Upper lobe of left lung (tissue), 6 donors: ENCODE results near the gene MAGI2. TPM values are rescaled to one million over a fixed set of nuclear protein-coding genes. Genes with fewer than 3 reads are reported as not detected.

ENCODE experiments used
- ATAC-seq, 2 donors: fragments of 200-7000 bp; cut with Tn5 transposase; one replicate each; pipeline ENCODE4 v1.9.1; 2022; ENCODE audit warnings: mild to moderate bottlenecking in 2 of 2, moderate library complexity in 2 of 2; ENCODE audit not compliant: low FRiP score in 2 of 2
- DNase-seq, 2 donors: peaks; one replicate each; pipeline ENCODE4 v3.0.0-alpha.2; 2019 to 2020
- H3K27ac ChIP-seq, 4 donors: fragments of 200-600 bp; sonication (generic); one replicate each; pipeline ENCODE4 v1.5.1; 2016 to 2019
- H3K27me3 ChIP-seq, 4 donors: fragments of 200-600 bp; sonication (generic); one replicate each; pipeline ENCODE4 v1.5.1; 2017 to 2019
- H3K36me3 ChIP-seq, 4 donors: fragments of 200-600 bp; sonication (generic); one replicate each; pipeline ENCODE4 v1.5.1; 2016 to 2019
- H3K4me1 ChIP-seq, 4 donors: fragments of 200-600 bp; sonication (generic); one replicate each; pipeline ENCODE4 v1.5.1; 2018 to 2019
- H3K4me3 ChIP-seq, 4 donors: fragments of 200-600 bp; sonication (generic); one replicate each; pipeline ENCODE4 v1.5.1; 2017 to 2019; ENCODE audit warnings: mild to moderate bottlenecking in 2 of 4, moderate library complexity in 1 of 4
- H3K9me3 ChIP-seq, 4 donors: fragments of 200-600 bp; sonication (generic); one replicate each; pipeline ENCODE4 v1.5.1; 2018 to 2019
- EP300 ChIP-seq, 4 donors: sonication (generic); formaldehyde crosslinking; IDR thresholded peaks; one replicate each; pipeline ENCODE4 v1.5.1; 2017; ENCODE audit warnings: antibody characterized with exemption in 4 of 4, control low read depth in 2 of 4
- POLR2A ChIP-seq, 4 donors: fragments of 450-650 bp; IDR thresholded peaks; one replicate each; pipeline ENCODE4 v1.5.1; 2016 to 2017; ENCODE audit warnings: antibody characterized with exemption in 4 of 4, mild to moderate bottlenecking in 2 of 4
- POLR2AphosphoS5 ChIP-seq, 2 donors: sonication (generic); formaldehyde crosslinking; IDR thresholded peaks; one replicate each; pipeline ENCODE4 v1.5.1; 2017; ENCODE audit warnings: antibody characterized with exemption in 2 of 2
- WGBS, 2 donors: methylation state at CpG; one replicate each; pipeline ENCODE4 v1.1.5; 2017 to 2018; 5-methylcytosine and 5-hydroxymethylcytosine counted together
- total RNA-seq, 6 donors: library from RNA; depleted of rRNA in 4 of 6; stranded (reverse); fragments of >200 nt in 4 of 6; gene quantifications; one replicate each; pipeline versions ENCODE4 v1.1.0 to v1.2.1, GENCODE V29; 2016 to 2021
- TF ChIP-seq, protein P1 (sequence below), 6 experiments: fragments of 450-650 bp in 4 of 6; fragments of 200-600 bp in 2 of 6; sonication (generic) in 2 of 6; IDR thresholded peaks; one replicate each; pipeline ENCODE4 v1.5.1; 2016 to 2019; ENCODE audit warnings: antibody characterized with exemption in 6 of 6
- donor health status: DM: no; HTN: no; CAD: no; lungs with moderate emphysema.
- donor health status: DM: no; HTN: yes; CAD: no; lungs with severe emphysema.

Gene MAGI2
- total RNA-seq, 6 donors from 2014 or later: 7.9 to 84.9 (median 11.8) TPM

DNA sequence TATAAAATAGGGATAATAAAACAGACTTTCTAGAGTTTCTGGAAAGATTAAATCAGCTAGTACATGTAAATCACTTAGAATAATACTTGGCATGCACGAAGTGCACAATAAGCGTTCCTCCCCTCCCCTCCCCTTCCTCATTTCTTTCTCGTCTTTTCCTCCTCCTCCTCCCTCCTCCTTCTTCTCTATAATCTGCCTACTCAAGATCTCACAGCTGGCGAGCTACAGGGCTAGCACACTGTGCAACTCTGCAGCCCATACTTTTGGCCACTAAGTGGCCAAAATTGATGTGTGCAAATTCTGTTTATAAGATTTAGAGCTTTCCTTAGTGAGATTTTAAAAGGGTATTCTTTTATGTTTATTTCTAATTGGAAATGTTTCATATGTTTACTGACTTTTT is 1089.6 kb downstream of the MAGI2 start:
- Histone ChIP-seq H3K9me3 (no peaks in the 10 kb centered on the region), H3K27me3 (no peaks in the 10 kb centered on the region), H3K4me1 (no peaks in the 10 kb centered on the region), H3K4me3 (no peak overlapping the region), H3K27ac (no peak overlapping the region), H3K36me3 (no peaks in the 10 kb centered on the region)
- no peak for DNase-seq
- WGBS, 2 donors: 64 to 65% methylated on average over 4 of the region's 4 CpGs
- TF ChIP-seq POLR2A (IDR thresholded peaks at IDR 0.05): no peak
- TF ChIP-seq EP300 (IDR thresholded peaks at IDR 0.05): no peak
- no peak for TF ChIP-seq POLR2AphosphoS5 (IDR thresholded peaks at IDR 0.05)
- TF ChIP-seq, protein P1, sequence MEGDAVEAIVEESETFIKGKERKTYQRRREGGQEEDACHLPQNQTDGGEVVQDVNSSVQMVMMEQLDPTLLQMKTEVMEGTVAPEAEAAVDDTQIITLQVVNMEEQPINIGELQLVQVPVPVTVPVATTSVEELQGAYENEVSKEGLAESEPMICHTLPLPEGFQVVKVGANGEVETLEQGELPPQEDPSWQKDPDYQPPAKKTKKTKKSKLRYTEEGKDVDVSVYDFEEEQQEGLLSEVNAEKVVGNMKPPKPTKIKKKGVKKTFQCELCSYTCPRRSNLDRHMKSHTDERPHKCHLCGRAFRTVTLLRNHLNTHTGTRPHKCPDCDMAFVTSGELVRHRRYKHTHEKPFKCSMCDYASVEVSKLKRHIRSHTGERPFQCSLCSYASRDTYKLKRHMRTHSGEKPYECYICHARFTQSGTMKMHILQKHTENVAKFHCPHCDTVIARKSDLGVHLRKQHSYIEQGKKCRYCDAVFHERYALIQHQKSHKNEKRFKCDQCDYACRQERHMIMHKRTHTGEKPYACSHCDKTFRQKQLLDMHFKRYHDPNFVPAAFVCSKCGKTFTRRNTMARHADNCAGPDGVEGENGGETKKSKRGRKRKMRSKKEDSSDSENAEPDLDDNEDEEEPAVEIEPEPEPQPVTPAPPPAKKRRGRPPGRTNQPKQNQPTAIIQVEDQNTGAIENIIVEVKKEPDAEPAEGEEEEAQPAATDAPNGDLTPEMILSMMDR (IDR thresholded peaks at IDR 0.05): no peak
- no peak for ATAC-seq

DNA sequence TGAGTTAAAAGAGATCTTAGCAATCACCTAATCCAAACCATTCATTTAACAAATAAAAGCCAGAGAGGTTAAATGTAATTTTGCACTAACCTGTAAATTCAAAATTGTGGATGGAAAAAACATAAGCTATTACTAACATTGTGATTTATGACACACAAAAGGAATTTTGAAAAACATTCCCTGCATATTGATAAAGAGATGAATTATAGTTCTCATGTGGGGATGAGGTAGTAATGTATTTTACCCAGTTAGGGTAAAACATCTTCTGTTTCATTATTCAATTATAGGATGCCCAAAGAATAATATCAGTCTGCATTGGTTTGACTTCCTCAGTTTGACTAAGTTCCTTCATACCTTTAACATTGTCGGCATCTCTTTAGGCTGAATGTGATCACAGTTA is 1093.6 kb downstream of the MAGI2 start:
- H3K9me3 ChIP-seq: no peaks in the 10 kb centered on the region
- ATAC-seq (no peak), DNase-seq (no peak)
- WGBS, 2 donors: 83 to 96% methylated on average over 1 of the region's 1 CpG
- H3K27ac ChIP-seq: no peak overlapping the region
- H3K4me3 ChIP-seq: no peak overlapping the region
- no peaks in the 10 kb centered on the region for H3K27me3 ChIP-seq
- TF ChIP-seq POLR2AphosphoS5 (IDR thresholded peaks at IDR 0.05) (no peak), POLR2A (IDR thresholded peaks at IDR 0.05) (no peak), EP300 (IDR thresholded peaks at IDR 0.05) (no peak)
- TF ChIP-seq, protein P1 (IDR thresholded peaks at IDR 0.05): no peak
- no peaks in the 10 kb centered on the region for H3K36me3 ChIP-seq
- no peaks in the 10 kb centered on the region for H3K4me1 ChIP-seq

DNA sequence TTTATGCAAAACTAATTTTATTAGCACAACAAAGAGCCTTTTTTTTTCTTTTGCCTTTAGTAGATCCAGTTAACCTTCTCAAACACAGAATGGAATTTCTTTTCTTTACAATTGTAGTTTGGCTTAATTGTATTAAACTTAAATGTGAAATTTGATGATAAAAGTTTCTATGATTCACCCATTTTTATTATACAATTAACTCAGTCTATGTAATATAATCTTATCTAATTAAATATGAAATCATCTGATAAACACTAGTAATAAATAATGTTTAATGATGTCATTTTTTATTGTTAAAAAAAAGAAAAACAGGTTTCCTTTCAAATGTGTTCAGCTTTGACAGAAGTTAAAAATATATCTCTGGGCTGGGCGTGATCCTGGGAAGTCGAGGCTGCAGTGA is 1095.8 kb downstream of the MAGI2 start:
- DNase-seq (no peak), ATAC-seq (no peak)
- TF ChIP-seq, protein P1 (IDR thresholded peaks at IDR 0.05): no peak
- Histone ChIP-seq H3K4me1 (no peaks in the 10 kb centered on the region), H3K27ac (no peak overlapping the region), H3K27me3 (no peaks in the 10 kb centered on the region), H3K4me3 (no peak overlapping the region), H3K36me3 (no peaks in the 10 kb centered on the region), H3K9me3 (no peaks in the 10 kb centered on the region)
- 76 to 80% methylated on average over 2 of the region's 2 CpGs for WGBS, 2 donors

DNA sequence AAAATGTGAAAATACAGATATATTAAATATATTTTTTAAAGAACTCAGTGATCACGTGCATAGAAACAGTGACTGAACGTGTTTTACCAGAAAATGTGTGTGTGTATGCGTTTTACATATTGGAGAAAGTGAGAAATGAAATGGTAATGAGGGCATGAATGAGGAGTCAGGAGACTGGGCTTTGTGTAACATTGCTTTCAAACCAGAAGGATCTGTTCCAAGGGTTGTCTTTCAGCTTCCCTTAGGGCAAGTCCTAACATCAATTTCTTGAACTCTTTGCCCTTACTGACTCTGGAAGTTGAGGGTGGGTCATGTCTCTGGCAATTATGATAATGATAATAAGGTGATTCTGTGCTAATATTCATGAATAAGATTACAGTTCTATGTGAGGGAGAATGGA is 1097.6 kb downstream of the MAGI2 start:
- no peak overlapping the region for H3K4me3 ChIP-seq
- DNase-seq (no peak), ATAC-seq (no peak)
- H3K36me3 ChIP-seq: no peaks in the 10 kb centered on the region
- 82 to 90% methylated on average over 3 of the region's 3 CpGs for WGBS, 2 donors
- no peak overlapping the region for H3K27ac ChIP-seq
- peaks cover 0 to 4% (median 0%) of the 10 kb centered on the region in 4 donors for H3K4me1 ChIP-seq
- TF ChIP-seq POLR2AphosphoS5 (IDR thresholded peaks at IDR 0.05) (no peak), EP300 (IDR thresholded peaks at IDR 0.05) (no peak), POLR2A (IDR thresholded peaks at IDR 0.05) (no peak)
- TF ChIP-seq, protein P1 (IDR thresholded peaks at IDR 0.05): no peak
- no peaks in the 10 kb centered on the region for H3K27me3 ChIP-seq
- no peaks in the 10 kb centered on the region for H3K9me3 ChIP-seq

DNA sequence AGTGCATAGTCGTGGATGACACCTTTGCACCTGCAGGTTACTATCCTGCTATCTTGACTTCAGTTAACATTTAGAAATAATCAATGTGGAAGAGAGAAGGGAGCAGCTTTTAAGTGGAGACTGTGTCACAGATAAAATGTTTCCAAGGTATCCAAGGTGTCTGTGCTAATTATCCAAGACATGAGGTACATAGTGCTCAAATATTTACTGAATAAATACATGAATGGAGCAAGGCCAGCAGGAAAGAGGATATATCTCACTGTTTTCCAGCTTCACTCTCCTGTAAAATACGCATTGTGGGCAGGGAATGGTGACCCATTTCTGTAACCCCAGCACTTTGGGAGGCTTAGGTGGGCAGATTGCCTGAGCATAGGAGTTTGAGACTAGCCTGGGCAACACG is 1102.5 kb downstream of the MAGI2 start:
- WGBS, 2 donors: 51 to 64% methylated on average over 3 of the region's 3 CpGs
- ATAC-seq (no peak), DNase-seq (no peak)
- peaks cover 0 to 17% (median 3%) of the 10 kb centered on the region in 4 donors for H3K4me1 ChIP-seq
- no peak for TF ChIP-seq POLR2A (IDR thresholded peaks at IDR 0.05)
- TF ChIP-seq, protein P1 (IDR thresholded peaks at IDR 0.05): no peak
- no peak for TF ChIP-seq POLR2AphosphoS5 (IDR thresholded peaks at IDR 0.05)
- TF ChIP-seq EP300 (IDR thresholded peaks at IDR 0.05): no peak
- no peaks in the 10 kb centered on the region for H3K36me3 ChIP-seq
- H3K9me3 ChIP-seq: no peaks in the 10 kb centered on the region
- no peak overlapping the region for H3K27ac ChIP-seq
- H3K4me3 ChIP-seq: no peak overlapping the region
- no peaks in the 10 kb centered on the region for H3K27me3 ChIP-seq
